T-cell (primary cell): ENCODE results near the gene VWA5B2. TPM values are rescaled to one million over a fixed set of nuclear protein-coding genes. Genes with fewer than 3 reads are reported as not detected.
"Not testable (repeated sequence)": the region's sequence is repeated elsewhere in the genome, so short reads cannot be mapped to it uniquely, and the experiment has no call there.

Source experiments
- ATAC-seq, 4 experiments: fragments of 200-7000 bp in 3 of 4; fragments of 150-1000 bp in 1 of 4; cut with Tn5 transposase; replicated peaks in 1 of 4; 1 replicate in 3 of 4; 2 replicates in 1 of 4; pipeline ENCODE4 v1.10.0; 2021; ENCODE audit warnings: moderate library complexity in 3 of 4, mild to moderate bottlenecking in 2 of 4, moderate number of reproducible peaks in 1 of 4
- CTCF ChIA-PET, 2 donors: fragments of 300-600 bp; sonication (Branson Sonifier 250); formaldehyde crosslinking; loops; one replicate each; lab custom pipeline; 2022; ENCODE audit warnings: antibody characterized with exemption in 2 of 2; lab: Charles Lee
- POLR2A ChIA-PET, 2 donors: fragments of 300-600 bp; sonication (Branson Sonifier 250); formaldehyde crosslinking; loops; one replicate each; lab custom pipeline; 2022; ENCODE audit warnings: antibody characterized with exemption in 2 of 2; lab: Charles Lee
- DNase-seq, 35 experiments: peaks; one replicate each; pipeline versions ENCODE4 v3.0.0 to v3.0.0-alpha.2; 2013 to 2023
- H3K27ac ChIP-seq: one replicate; pipeline ENCODE4 v1.5.1; 2013; ENCODE audit warnings: low read length
- H3K27me3 ChIP-seq, 2 experiments: replicated peaks in 1 of 2; 1 replicate in 1 of 2; 2 replicates in 1 of 2; pipeline versions ENCODE4 v1.6.1 to v1.7.0; 2013; ENCODE audit warnings: low read length in 1 of 2, mixed read lengths in 1 of 2; ENCODE audit not compliant: control insufficient read depth in 2 of 2, insufficient read depth in 2 of 2; ENCODE audit errors: extremely low read depth in 1 of 2
- H3K36me3 ChIP-seq, 2 donors: 1 replicate in 1 of 2; 2 replicates in 1 of 2; pipeline versions ENCODE4 v1.6.1 to v1.7.0; 2013; ENCODE audit warnings: low read length in 1 of 2; ENCODE audit not compliant: control insufficient read depth in 2 of 2, insufficient read depth in 1 of 2; ENCODE audit errors: extremely low read depth in 1 of 2
- H3K4me1 ChIP-seq, 2 experiments: 1 replicate in 1 of 2; 2 replicates in 1 of 2; pipeline versions ENCODE4 v1.6.1 to v1.7.0; 2013; ENCODE audit warnings: low read length in 2 of 2, mixed read lengths in 1 of 2; ENCODE audit not compliant: insufficient read depth in 2 of 2, control insufficient read depth in 1 of 2; ENCODE audit errors: extremely low read depth in 1 of 2
- H3K4me3 ChIP-seq, 2 donors: 1 replicate in 1 of 2; 2 replicates in 1 of 2; pipeline versions ENCODE4 v1.5.1 to v1.7.0; 2013; ENCODE audit warnings: mild to moderate bottlenecking in 2 of 2, low read length in 1 of 2, moderate library complexity in 1 of 2; ENCODE audit not compliant: control insufficient read depth in 1 of 2; ENCODE audit errors: extremely low read depth in 1 of 2
- H3K9me3 ChIP-seq: 2 replicates; pipeline ENCODE4 v1.7.0; 2013
- H3K27ac Mint-ChIP-seq, 2 donors: one replicate each; pipeline ENCODE4 v1.8.0; 2020 to 2021; ENCODE audit warnings: mild to moderate bottlenecking in 2 of 2, mixed read lengths in 2 of 2
- H3K27me3 Mint-ChIP-seq, 2 donors: one replicate each; pipeline ENCODE4 v1.8.0; 2021 to 2022; ENCODE audit warnings: mixed read lengths in 2 of 2
- H3K36me3 Mint-ChIP-seq: one replicate; pipeline ENCODE4 v1.8.0; 2021; ENCODE audit warnings: mixed read lengths
- H3K4me1 Mint-ChIP-seq, 3 donors: one replicate each; pipeline ENCODE4 v1.8.0; 2020 to 2022; ENCODE audit warnings: mixed read lengths in 3 of 3, mild to moderate bottlenecking in 1 of 3
- H3K4me3 Mint-ChIP-seq, 3 donors: one replicate each; pipeline ENCODE4 v1.8.0; 2020 to 2022; ENCODE audit warnings: mild to moderate bottlenecking in 3 of 3, mixed read lengths in 3 of 3, moderate library complexity in 3 of 3
- H3K9me3 Mint-ChIP-seq, 3 donors: one replicate each; pipeline ENCODE4 v1.8.0; 2020 to 2022; ENCODE audit warnings: mixed read lengths in 3 of 3
- WGBS: methylation state at CpG from one replicate; pipeline ENCODE4 v1.1.5; 2013; ENCODE audit warnings: missing lambda C conversion rate; ENCODE audit not compliant: insufficient coverage; 5-methylcytosine and 5-hydroxymethylcytosine counted together
- total RNA-seq, 35 experiments: library from RNA in 6 of 35; stranded (reverse) in 6 of 35; fragments of 120-200 nt in 1 of 35; gene quantifications; one replicate each; pipeline versions ENCODE4 v1.2.1 to v1.2.4 and lab custom pipeline; 2013 to 2026

The VWA5B2 gene
- total RNA-seq, 5 donors from 2014 or later (not counting 1 experiment from before 2014, with no cell fraction given), result 0.10 to 0.23 (median 0.16) TPM; not detected in 2

GRCh38 chr3:184260724-184261269, 31.4 kb downstream of the VWA5B2 start:
- CTCF ChIA-PET, result interaction anchor here in 1 of 2 donors (0.6 to 1.1 kb wide), 3 partner anchors 33 to 952 kb away, joined by 3 to 20 read pairs (median 3); no protein-coding TSS in a partner anchor
- H3K36me3 Mint-ChIP-seq, result no peaks in the 10 kb centered on the region
- DNase-seq (peak in 1 of 35 experiments; percentile 11), ATAC-seq (no peak)
- H3K27me3 ChIP-seq, result peaks cover 5 to 63% of the 10 kb centered on the region in 2 experiments
- peak overlapping the region in 1 of 2 donors; percentile 52 for H3K27ac Mint-ChIP-seq
- H3K4me1 ChIP-seq, result peaks cover 19 to 31% of the 10 kb centered on the region in 2 experiments
- POLR2A ChIA-PET, result no interaction called here
- no peak overlapping the region for H3K27ac ChIP-seq
- peak overlapping the region; percentile 36 to 59 for H3K4me3 ChIP-seq
- 2% methylated on average over 49 of the region's 49 CpGs for WGBS
- H3K4me3 Mint-ChIP-seq, result peak overlapping the region; percentile 76 to 81 (median 79)
- H3K4me1 Mint-ChIP-seq, result peaks cover 18 to 28% (median 25%) of the 10 kb centered on the region in 3 donors
- H3K36me3 ChIP-seq, result no peaks in the 10 kb centered on the region
- H3K9me3 Mint-ChIP-seq, result no peaks in the 10 kb centered on the region
- no peaks in the 10 kb centered on the region for H3K9me3 ChIP-seq
- peaks cover 20 to 34% of the 10 kb centered on the region in 2 donors for H3K27me3 Mint-ChIP-seq

- Histone ChIP-seq H3K27me3 (peaks cover 5 to 67% of the 10 kb centered on the region in 2 experiments), H3K9me3 (no peaks in the 10 kb centered on the region), H3K36me3 (no peaks in the 10 kb centered on the region), H3K4me1 (peaks cover 19 to 31% of the 10 kb centered on the region in 2 experiments), H3K4me3 (peak within 1 kb of the TSS; percentile 49 to 71), H3K27ac (no peak within 1 kb of the TSS)
- peaks cover 20 to 37% of the 10 kb centered on the region in 2 donors for H3K27me3 Mint-ChIP-seq
- under 1% methylated on average over 42 of the region's 67 CpGs for WGBS
- H3K36me3 Mint-ChIP-seq, result no peaks in the 10 kb centered on the region
- DNase-seq (peak in 19 of 35 experiments; percentile 18 to 68 (median 30)), ATAC-seq (peak; percentile 46 to 67 (median 61))
- ChIA-PET CTCF (interaction anchor here in 1 of 2 donors (0.6 to 1.1 kb wide), 2 partner anchors 33 to 35 kb away, joined by 3 to 20 read pairs; no protein-coding TSS in a partner anchor), POLR2A (no interaction called here)
- peaks cover 18 to 28% (median 25%) of the 10 kb centered on the region in 3 donors for H3K4me1 Mint-ChIP-seq
- peak within 1 kb of the TSS; percentile 76 to 84 (median 84) for H3K4me3 Mint-ChIP-seq
- H3K27ac Mint-ChIP-seq, result peak within 1 kb of the TSS; percentile 36 to 52
- H3K9me3 Mint-ChIP-seq, result no peaks in the 10 kb centered on the region
Measured at GRCh38 chr3:184261270-184261853, 32.0 kb downstream of the VWA5B2 start, which contains the start of gene CAMK2N2. TSS of gene CAMK2N2 (minus strand) at chr3:184261553. CDS start at chr3:184261285, 268 bp downstream.

GRCh38 chr3:184261854-184262763, 32.7 kb downstream of the VWA5B2 start:
- H3K4me3 Mint-ChIP-seq, result peak overlapping the region; percentile 76 to 84 (median 84)
- H3K27me3 ChIP-seq, result peaks cover 5 to 70% of the 10 kb centered on the region in 2 experiments
- peak in 8 of 35 experiments; percentile 14 to 41 (median 20) for DNase-seq
- H3K27me3 Mint-ChIP-seq, result peaks cover 22 to 41% of the 10 kb centered on the region in 2 donors
- 5% methylated on average over 36 of the region's 66 CpGs for WGBS
- peaks cover 18 to 28% (median 25%) of the 10 kb centered on the region in 3 donors for H3K4me1 Mint-ChIP-seq
- no peaks in the 10 kb centered on the region for H3K9me3 ChIP-seq
- H3K4me1 ChIP-seq, result peaks cover 19 to 31% of the 10 kb centered on the region in 2 experiments
- H3K9me3 Mint-ChIP-seq, result no peaks in the 10 kb centered on the region
- H3K36me3 ChIP-seq, result no peaks in the 10 kb centered on the region
- POLR2A ChIA-PET, result no interaction called here
- peak overlapping the region; percentile 49 to 71 for H3K4me3 ChIP-seq
- H3K27ac Mint-ChIP-seq, result peak overlapping the region in 1 of 2 donors; percentile 25
- CTCF ChIA-PET, result interaction anchor here (0.6 to 1.1 kb wide), 5 partner anchors 12 to 1085 kb away, joined by 3 to 20 read pairs (median 4); partner anchors contain the start of gene EEF1AKMT4 (in 1 of the 2)
- H3K27ac ChIP-seq, result no peak overlapping the region
- H3K36me3 Mint-ChIP-seq, result no peaks in the 10 kb centered on the region
- peak in 3 of 4 experiments; percentile 18 to 21 (median 19) for ATAC-seq

GRCh38 chr3:184262764-184263179, 33.4 kb downstream of the VWA5B2 start:
- ATAC-seq, result no peak
- ChIA-PET POLR2A (no interaction called here), CTCF (interaction anchor here in 1 of 2 donors (0.6 to 1.0 kb wide), 4 partner anchors 13 to 1085 kb away, joined by 3 to 5 read pairs (median 4); partner anchors contain the start of gene EEF1AKMT4)
- Mint-ChIP-seq H3K4me3 (peak overlapping the region; percentile 61 to 76 (median 71)), H3K27me3 (peaks cover 29 to 48% of the 10 kb centered on the region in 2 donors), H3K4me1 (peaks cover 18 to 28% (median 25%) of the 10 kb centered on the region in 3 donors), H3K36me3 (no peaks in the 10 kb centered on the region), H3K27ac (no peak overlapping the region), H3K9me3 (no peaks in the 10 kb centered on the region)
- Histone ChIP-seq H3K27me3 (peaks cover 9 to 74% of the 10 kb centered on the region in 2 experiments), H3K4me3 (peak overlapping the region in 1 of 2 donors; percentile 44), H3K27ac (no peak overlapping the region), H3K9me3 (no peaks in the 10 kb centered on the region), H3K4me1 (peaks cover 19 to 31% of the 10 kb centered on the region in 2 experiments), H3K36me3 (no peaks in the 10 kb centered on the region)
- peak in 1 of 35 experiments; percentile 38 for DNase-seq
- WGBS, result 22% methylated on average over 10 of the region's 15 CpGs

GRCh38 chr3:184267249-184267648, 37.9 kb downstream of the VWA5B2 start:
- H3K4me3 ChIP-seq, H3K36me3 Mint-ChIP-seq, H3K27ac Mint-ChIP-seq, CTCF ChIA-PET, H3K9me3 ChIP-seq, H3K4me1 Mint-ChIP-seq, H3K4me1 ChIP-seq, H3K4me3 Mint-ChIP-seq, H3K36me3 ChIP-seq, H3K9me3 Mint-ChIP-seq, ATAC-seq, H3K27ac ChIP-seq, POLR2A ChIA-PET, DNase-seq: not testable (repeated sequence)
- H3K27me3 Mint-ChIP-seq, result peaks cover 42 to 57% of the 10 kb centered on the region in 2 donors
- H3K27me3 ChIP-seq, result peaks cover 7 to 56% of the 10 kb centered on the region in 2 experiments
- no CpG with 5 or more reads among the region's 1 CpG for WGBS
